T-helper 2 cell (primary cell): ENCODE results near the gene SOAT2.
"Not testable (repeated sequence)": the region's sequence is repeated elsewhere in the genome, so short reads cannot be mapped to it uniquely, and the experiment has no call there.

Experiments used
- DNase-seq, 5 experiments: peaks; one replicate each; pipeline versions ENCODE4 v3.0.0 to v3.0.0-alpha.2; 2012 to 2022

The SOAT2 gene

DNA sequence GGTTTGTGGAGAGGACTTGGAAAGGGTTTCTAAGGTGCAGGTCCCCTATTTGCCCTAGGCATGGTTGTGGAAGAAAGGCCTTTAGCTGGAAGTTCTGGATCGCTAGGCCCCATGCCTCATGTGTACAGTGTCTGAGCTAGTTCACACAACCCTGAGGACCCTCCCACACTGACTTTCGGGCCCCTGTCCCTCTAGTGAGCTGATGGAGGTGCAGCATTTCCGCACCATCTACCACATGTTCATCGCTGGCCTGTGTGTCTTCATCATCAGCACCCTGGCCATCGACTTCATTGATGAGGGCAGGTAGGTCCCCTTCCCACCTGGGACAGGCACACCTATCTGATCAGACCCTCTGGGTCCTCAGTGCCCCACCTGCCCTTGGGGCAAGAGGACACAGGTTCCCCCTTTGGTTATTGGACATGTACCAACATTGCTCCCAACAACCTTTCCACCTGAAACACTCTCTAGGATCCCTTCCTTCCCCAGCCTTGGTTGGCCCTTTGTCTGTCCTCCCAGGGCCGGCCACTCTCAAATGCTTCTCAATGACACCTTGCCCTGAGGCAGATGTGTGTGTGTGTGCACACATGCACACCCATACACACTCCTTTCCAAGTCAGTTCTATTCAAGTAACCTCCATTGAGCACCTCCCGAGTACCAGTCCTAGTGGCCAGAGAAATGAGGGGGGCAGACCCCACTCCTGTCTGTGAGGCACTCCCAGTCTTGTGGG is 2.6 kb downstream of the SOAT2 start:
- no peak for DNase-seq

GRCh38 chr12:53107122-53107521 is 3.8 kb downstream of the SOAT2 start:
- no peak for DNase-seq

GRCh38 chr12:53112431-53112830 is 9.1 kb downstream of the SOAT2 start:
- not testable (repeated sequence) for DNase-seq

DNA sequence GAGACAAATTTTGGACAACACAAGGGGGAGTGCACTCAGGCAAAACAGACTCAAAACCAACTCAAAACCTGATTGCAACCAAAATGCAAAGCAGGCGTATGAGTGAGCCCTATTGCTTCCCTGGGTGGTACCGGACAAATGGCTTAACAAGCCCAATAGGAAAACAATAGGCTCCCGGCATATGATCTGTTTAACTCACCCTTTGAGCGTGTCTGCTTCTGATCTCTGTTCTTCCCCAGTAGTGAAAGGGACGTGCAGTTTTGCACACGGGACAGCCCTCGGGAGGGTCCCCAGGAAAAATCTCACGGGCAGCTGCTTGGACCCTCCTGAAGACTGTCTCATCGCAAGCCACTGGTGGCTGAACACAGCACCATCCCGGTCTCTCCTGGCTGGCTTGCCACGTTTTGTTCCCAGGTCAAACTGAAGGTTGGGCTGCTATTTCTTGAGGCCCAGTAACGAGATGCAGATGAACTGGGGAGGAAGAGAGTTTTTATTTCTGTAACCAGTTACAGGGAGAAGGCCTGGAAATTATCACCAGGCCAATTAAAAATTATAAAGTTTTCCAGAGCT is 9.9 kb downstream of the SOAT2 start:
- DNase-seq = no peak

GRCh38 chr12:53113951-53114350 is 10.7 kb downstream of the SOAT2 start:
- no peak for DNase-seq

- no peak for DNase-seq
These were observed 12.0 kb downstream of the SOAT2 start for GRCh38 chr12:53115112-53115890.

- DNase-seq = no peak
These were observed 12.8 kb downstream of the SOAT2 start for GRCh38 chr12:53115891-53116648.

GRCh38 chr12:53118751-53119300 is 15.5 kb downstream of the SOAT2 start:
- no peak for DNase-seq

- DNase-seq = no peak
These were observed 17.6 kb downstream of the SOAT2 start for GRCh38 chr12:53120685-53121525.

DNA sequence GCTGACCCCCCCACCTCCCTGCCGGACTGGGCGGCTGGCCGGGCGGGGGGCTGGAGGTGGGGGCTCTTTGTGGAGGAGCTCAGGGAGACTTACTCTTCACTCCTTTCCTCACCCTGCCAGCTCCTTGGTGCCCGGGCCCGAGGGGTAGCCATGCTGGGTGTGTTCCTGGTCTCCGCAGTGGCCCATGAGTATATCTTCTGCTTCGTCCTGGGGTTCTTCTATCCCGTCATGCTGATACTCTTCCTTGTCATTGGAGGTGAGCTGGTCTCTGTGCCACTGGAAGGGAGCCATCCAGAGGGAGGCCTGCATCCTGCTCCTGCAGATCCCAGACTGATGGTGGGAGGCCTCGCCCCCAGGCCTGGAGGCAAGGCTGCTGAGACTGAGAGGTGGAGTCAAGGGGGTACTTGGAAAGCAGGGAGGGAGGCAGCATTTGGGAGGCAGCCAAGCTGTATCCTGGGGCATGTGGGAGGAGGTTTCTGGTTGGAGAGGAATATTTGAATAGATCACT is 19.7 kb downstream of the SOAT2 start:
- no peak for DNase-seq

DNA sequence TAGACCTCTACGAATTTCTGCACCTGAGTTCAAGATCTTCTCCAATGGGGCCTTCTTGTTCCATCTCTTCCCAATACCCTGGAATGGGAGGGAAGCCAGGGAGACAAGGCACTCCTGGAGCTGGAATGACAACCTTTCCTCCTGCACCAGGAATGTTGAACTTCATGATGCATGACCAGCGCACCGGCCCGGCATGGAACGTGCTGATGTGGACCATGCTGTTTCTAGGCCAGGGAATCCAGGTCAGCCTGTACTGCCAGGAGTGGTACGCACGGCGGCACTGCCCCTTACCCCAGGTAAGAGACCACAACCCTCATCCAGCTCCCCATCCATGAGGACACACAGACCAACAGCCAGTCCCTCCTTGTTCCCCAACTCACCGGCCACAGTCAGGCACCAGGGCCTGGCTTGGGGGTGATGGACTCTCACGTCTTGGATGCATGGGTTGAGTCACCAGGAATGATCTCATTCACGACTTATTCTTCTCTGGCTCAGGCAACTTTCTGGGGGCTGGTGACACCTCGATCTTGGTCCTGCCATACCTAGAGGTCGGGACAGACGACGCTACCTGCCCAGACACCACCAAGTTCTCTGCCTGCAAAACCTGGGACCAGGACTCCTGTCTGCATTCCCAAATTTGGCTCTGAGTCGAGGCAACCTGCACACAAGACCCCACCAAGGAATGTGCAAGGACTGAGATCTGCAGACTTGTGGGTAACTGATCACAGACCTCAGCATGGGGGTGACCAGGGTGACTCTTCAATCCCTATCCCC is 20.5 kb downstream of the SOAT2 start:
- no peak for DNase-seq

DNA sequence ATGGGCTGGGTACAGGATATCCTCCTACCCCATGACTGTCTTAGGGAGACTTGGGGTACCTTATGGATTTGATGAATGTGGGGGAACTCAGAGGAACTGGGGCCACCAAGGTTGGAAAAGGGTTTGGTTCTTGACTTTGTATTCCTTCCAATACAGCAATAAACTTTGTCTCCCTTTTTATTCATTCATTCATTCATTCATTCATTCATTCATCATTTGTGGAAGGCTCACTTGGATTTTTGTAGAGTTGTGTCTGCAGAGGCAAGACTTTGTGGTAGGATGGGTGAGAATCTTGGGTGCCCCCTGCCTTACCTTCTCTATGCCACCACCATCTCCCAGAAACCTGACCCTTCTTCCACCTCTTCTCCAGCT is 21.1 kb downstream of the SOAT2 start:
- no peak for DNase-seq

DNA sequence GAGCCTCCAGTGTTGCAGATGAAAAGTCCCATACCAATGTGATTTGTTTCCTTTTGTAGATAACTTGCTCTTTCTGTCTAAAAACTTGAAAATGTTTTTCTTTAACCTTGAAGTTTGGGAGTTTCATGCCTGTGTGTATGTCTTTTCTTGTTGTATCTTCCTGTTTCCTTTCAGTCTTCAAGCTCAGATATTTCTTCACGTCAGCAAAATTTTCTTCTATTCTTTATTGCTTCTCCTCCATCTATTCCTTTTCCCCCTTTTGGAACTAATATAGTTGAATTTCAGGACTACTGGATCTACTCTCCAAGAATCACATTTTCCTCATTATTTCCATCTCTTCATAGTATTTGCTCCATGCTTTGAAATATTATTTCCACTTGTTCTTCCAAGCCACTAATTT is 23.9 kb downstream of the SOAT2 start:
- DNase-seq = no peak

- DNase-seq = no peak
These were observed 25.7 kb downstream of the SOAT2 start for GRCh38 chr12:53128780-53129569.

DNA sequence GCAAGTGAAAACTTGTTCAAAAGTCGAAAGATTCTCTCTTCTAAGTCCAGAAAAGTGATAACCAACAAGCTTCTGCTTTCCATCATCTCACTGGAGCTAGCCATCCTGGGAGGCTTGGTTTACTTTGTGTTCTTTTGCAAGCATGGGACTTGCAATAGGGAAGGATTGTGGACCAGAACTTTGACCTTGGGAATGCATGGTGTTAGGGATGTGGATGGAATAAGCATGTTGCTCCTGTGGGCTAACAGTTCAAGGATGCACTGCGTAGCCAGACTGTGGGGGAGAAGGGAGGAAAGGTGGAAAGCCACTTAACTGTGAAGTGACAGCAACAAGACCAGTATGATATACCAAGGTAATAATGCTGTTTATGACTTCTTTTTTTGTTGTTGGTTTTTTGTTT is 28.6 kb downstream of the SOAT2 start:
- DNase-seq = no peak

DNA sequence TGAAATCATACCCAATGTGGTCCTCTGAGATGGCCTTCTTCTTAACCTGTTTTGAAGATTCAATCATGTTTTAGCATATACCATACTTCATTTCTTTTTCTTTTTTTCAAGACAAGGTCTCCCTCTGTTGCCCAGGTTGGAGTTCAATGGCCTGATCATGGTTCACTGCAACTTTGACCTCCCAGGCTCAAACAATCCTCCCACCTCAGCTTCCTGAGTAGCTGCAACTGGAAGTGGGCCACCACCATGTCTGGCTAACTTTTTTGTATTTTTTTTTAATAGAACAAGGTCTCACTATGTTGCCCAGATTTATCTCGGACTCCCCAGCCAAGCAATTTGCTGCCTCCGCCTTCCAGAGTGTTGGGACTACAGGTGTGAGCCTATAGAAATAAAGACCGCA is 30.4 kb downstream of the SOAT2 start:
- no peak for DNase-seq

DNA sequence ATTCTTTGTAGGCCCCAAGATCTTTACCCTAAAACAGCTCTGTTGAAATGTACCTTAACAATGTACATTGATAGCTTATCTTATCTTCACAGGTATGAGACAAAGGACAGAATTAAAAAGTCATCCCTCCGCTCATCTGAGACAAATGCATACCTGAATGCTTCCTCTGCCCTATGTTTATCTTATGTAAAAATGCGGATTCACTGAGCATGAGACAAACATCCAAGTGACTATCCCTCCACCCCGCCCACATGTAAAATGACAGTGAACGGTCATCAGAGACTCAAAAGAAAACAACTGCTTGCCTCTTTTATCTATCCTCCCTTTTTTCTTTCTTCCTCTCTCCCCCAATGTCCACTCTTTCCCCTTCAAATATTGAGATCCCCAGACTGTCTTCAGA is 40.1 kb downstream of the SOAT2 start:
- DNase-seq = no peak

GRCh38 chr12:53145383-53146260 is 42.3 kb downstream of the SOAT2 start:
- no peak for DNase-seq

- DNase-seq = no peak
These were observed 43.9 kb downstream of the SOAT2 start for GRCh38 chr12:53147181-53147580.
